H1 (cell line): ENCODE measurements around the gene PIGA. TPM values are rescaled to one million over a fixed set of nuclear protein-coding genes. Genes with fewer than 3 reads are reported as not detected.

Experiments
- CBX8 ChIP-seq: fragments of 300-800, 300-1000 bp; sonication (generic); IDR thresholded peaks from 2 replicates; pipeline ENCODE4 v1.7.1; 2016; ENCODE audit warnings: low read depth, low read length, borderline replicate concordance
- EP300 ChIP-seq, 2 experiments: IDR thresholded peaks; 1 replicate in 1 of 2; 2 replicates in 1 of 2; pipeline ENCODE4 v1.6.1; 2011 to 2012; ENCODE audit warnings: low read depth in 2 of 2, low read length in 2 of 2, mild to moderate bottlenecking in 2 of 2, borderline replicate concordance in 1 of 2, inconsistent platforms in 1 of 2, moderate library complexity in 1 of 2
- POU5F1 ChIP-seq: IDR thresholded peaks from 2 replicates; pipeline ENCODE4 v1.6.1; 2011; ENCODE audit warnings: low read depth, mild to moderate bottlenecking, low read length, moderate library complexity
- TAF7 ChIP-seq: optimal IDR thresholded peaks from 2 replicates; pipeline ENCODE3; 2011; ENCODE audit warnings: low read depth, mild to moderate bottlenecking, inconsistent platforms, low read length, moderate library complexity, borderline replicate concordance
- polyA plus RNA-seq, 7 experiments: library from polyadenylated mRNA; depleted of rRNA in 3 of 7; stranded (reverse) in 5 of 7; unstranded in 2 of 7; fragments of >200 nt in 5 of 7; fragments of 200-250 nt in 2 of 7; gene quantifications; 1 replicate in 5 of 7; 2 replicates in 1 of 7; 4 replicates in 1 of 7; pipeline versions ENCODE4 v1.2.1 to v1.2.3, GENCODE V29; 2011 to 2013; ENCODE audit warnings: missing spikeins in 2 of 7, mixed read lengths in 2 of 7
- total RNA-seq: library from RNA; stranded (reverse); fragmentation: NEBNext Ultra II Directional; extraction: Animal tissue kit (Norgen Biotek cat#: 25700); gene quantifications from 2 replicates; pipeline ENCODE4 v1.2.1, GENCODE V29; 2021
- TF ChIP-seq, protein P1 (sequence below): IDR thresholded peaks from 2 replicates; pipeline ENCODE4 v1.6.1; 2011; ENCODE audit warnings: low read depth, mild to moderate bottlenecking, low read length; ENCODE audit not compliant: insufficient read depth

PIGA gene
- total and polyA plus RNA-seq, 2 of the 8 experiments (the other 6 are each of a cell fraction or from before 2014, with no cell fraction given), result 5.0 to 13.4 TPM

DNA sequence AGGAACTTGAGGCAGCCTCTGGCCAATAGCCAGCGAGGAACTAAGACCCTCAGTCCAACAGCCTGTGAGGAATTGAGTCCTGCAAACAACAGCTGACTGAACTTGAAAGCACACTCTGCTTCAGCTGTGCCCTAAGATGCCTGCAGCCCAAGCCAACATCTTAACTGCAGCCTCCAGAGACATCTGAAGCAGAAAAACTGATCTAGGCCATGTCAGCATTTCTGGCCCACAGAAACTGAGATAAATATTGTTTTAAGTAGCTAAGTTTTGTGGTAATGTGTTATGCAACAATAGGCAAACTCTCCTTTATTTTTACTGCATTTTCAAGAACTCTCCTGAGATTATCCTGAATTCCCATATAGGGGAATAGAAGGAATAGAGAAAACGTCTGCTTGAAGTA, 24.4 kb upstream of the PIGA start (continued):
- TF ChIP-seq TAF7 (no peak), EP300 (IDR thresholded peaks at IDR 0.05; ENCODE audit: borderline replicate concordance in 1 of 2, low read depth in 2 of 2, low read length in 2 of 2) (no peak), CBX8 (no peak), POU5F1 (no peak)
- TF ChIP-seq, protein P1, sequence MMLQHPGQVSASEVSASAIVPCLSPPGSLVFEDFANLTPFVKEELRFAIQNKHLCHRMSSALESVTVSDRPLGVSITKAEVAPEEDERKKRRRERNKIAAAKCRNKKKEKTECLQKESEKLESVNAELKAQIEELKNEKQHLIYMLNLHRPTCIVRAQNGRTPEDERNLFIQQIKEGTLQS, result no peak
